Heart left ventricle (tissue), 16 donors: ENCODE results near the gene PARP3. TPM values are rescaled to one million over a fixed set of nuclear protein-coding genes. Genes with fewer than 3 reads are reported as not detected.

ENCODE experiments used
- ATAC-seq, 4 donors: fragments of 200-7000 bp; cut with Tn5 transposase; one replicate each; pipeline ENCODE4 v1.9.1; 2020 to 2022; ENCODE audit warnings: moderate library complexity in 4 of 4, mild to moderate bottlenecking in 3 of 4, moderate number of reproducible peaks in 1 of 4
- DNase-seq, 5 donors: peaks; one replicate each; pipeline ENCODE4 v3.0.0-alpha.2; 2020
- H3K27ac ChIP-seq, 12 donors: fragments of 200-600 bp; sonication (generic) in 4 of 12; one replicate each; pipeline versions ENCODE4 v1.5.0 to v1.8.0; 2016 to 2022; ENCODE audit warnings: mild to moderate bottlenecking in 2 of 12
- H3K27me3 ChIP-seq, 9 donors: fragments of 200-600 bp; sonication (generic) in 2 of 9; one replicate each; pipeline versions ENCODE4 v1.5.1 to v1.8.0; 2016 to 2022; ENCODE audit warnings: mild to moderate bottlenecking in 3 of 9
- H3K36me3 ChIP-seq, 9 donors: fragments of 200-600 bp; sonication (generic) in 2 of 9; one replicate each; pipeline versions ENCODE4 v1.5.0 to v1.8.0; 2018 to 2022; ENCODE audit warnings: mild to moderate bottlenecking in 2 of 9
- H3K4me1 ChIP-seq, 12 donors: fragments of 200-600 bp; sonication (generic) in 4 of 12; one replicate each; pipeline versions ENCODE4 v1.5.0 to v1.8.0; 2016 to 2022; ENCODE audit warnings: mild to moderate bottlenecking in 3 of 12
- H3K4me3 ChIP-seq, 12 donors: fragments of 200-600 bp; sonication (generic) in 4 of 12; one replicate each; pipeline versions ENCODE4 v1.5.0 to v1.8.0; 2017 to 2022; ENCODE audit warnings: mild to moderate bottlenecking in 9 of 12, moderate library complexity in 4 of 12
- H3K9me3 ChIP-seq, 12 donors: fragments of 200-600 bp; sonication (generic) in 4 of 12; one replicate each; pipeline versions ENCODE4 v1.5.0 to v1.8.0; 2016 to 2022; ENCODE audit warnings: mild to moderate bottlenecking in 1 of 12
- POLR2A ChIP-seq, 2 donors: fragments of 450-650 bp; IDR thresholded peaks; one replicate each; pipeline ENCODE4 v1.6.1; 2017; ENCODE audit warnings: antibody characterized with exemption in 2 of 2, mild to moderate bottlenecking in 2 of 2, moderate library complexity in 2 of 2
- WGBS, 4 donors: extraction: QIAGEN DNeasy Blood & Tissue Kit in 2 of 4; methylation state at CpG; one replicate each; pipeline versions ENCODE4 v1.1.5 to v1.1.7; 2013 to 2018; 5-methylcytosine and 5-hydroxymethylcytosine counted together
- intact Hi-C, 10 donors: fragments of 100-400 bp; cut with DNase I; formaldehyde crosslinking; loops; one replicate each; pipeline versions ENCODE4 v1.11.1 to v1.14.2; 2022
- polyA plus RNA-seq, 2 donors: library from polyadenylated mRNA; stranded (reverse); fragments of 200-250 nt; gene quantifications; one replicate each; pipeline ENCODE4 v1.2.3, GENCODE V29; 2013
- total RNA-seq, 9 donors: library from RNA; depleted of rRNA in 2 of 9; stranded (reverse); fragments of >200 nt in 2 of 9; fragmentation: NEBNext Ultra II Directional in 3 of 9; extraction: Animal tissue kit (Norgen Biotek cat#: 25700) in 3 of 9; gene quantifications; one replicate each; pipeline versions ENCODE4 v1.1.0 to v1.2.4, GENCODE V29; 2016 to 2023
- TF ChIP-seq, protein P1 (sequence below), 12 donors: fragments of 200-600 bp; sonication (generic) in 4 of 12; IDR thresholded peaks; one replicate each; pipeline versions ENCODE4 v1.5.0 to v1.8.0; 2018 to 2022; ENCODE audit warnings: antibody characterized with exemption in 12 of 12, mild to moderate bottlenecking in 5 of 12
- donor health status: ischemic (EF 13 %, LVEDD 7.1; RV severe dilation, severe dysfunction).
- donor health status: healthy with polysubstance abuse.
- donor health status: DM: no; HTN: yes; CAD: no.
- donor health status: DM: no; HTN: no; CAD: no.
- donor health status: ischemic (EF 25% LVEDD 6.9; RV normal size, moderate dysfunction).
- donor health status: ischemic (EF 25% LVEDD 5.7; RV mildly dilated, moderate dysfunction).
- donor health status: healthy.
- donor health status: DM: yes; HTN: yes; CAD: no.
- donor health status: ischemic (EF 35%, LVEDD 5.7; RV mildly dilated, moderate dysfunction).
- donor health status: nonischemic (EF 11% LVEDD 7.7; RV severe dilation, severe dysfunction).
- donor health status: DM: yes; HTN: yes; CAD: no.
- donor health status: PGD.
- donor health status: ischemic (EF 29% LVEDD 5.4; RV normal size, mild dysfunction).
- donor health status: nonischemic (EF 23%, LVEDD 6.1; RV moderate dilation, normal function).

PARP3 gene
- total and polyA plus RNA-seq, 11 donors: 7.0 to 37.5 (median 13.9) TPM

DNA sequence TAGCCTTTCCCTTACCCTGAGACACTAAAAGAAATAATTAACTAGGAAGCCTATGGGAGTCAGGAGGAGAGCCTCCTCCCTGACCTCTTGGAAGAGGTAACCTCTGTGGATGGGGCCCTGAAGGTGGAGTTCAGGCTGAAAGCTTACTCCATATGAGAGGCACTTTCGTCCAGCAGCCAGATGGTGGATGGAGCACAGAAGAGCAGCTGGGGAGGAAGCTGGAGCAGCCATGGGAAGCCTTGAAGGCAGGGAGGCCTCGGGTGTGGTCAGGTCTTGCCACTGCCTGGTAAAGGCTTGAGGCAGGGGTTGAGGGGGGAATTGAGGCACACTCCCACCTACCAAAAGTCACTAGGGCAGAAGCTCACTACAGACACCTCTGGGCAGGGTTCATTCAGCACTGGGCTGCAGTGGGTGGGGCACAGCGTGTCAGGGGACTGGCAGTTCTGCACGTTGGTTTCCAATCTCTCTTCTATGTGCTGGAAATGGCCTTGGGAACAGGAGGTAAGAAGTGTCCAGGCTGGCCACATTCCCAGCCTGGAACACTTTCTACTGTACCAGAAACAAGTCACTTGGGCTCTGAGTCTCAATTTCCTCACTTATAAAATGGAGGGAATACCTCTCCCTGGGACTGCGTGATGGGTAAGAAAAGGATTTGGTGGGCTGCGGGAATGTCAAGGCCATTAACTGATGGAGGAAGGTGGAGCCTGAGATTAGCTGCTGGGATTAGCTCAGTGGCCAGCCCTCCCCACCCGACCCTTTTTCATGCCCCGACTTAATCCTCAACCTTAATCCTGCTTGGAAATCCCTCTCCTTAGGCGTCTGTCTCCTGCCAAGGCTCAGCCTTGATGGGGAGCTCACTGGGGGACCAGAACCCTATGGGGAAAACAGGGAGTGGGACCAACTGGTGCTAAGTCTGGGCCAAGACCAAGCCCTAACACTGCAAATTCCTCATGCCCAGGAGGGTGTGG, 19.7 kb downstream of the PARP3 start:
- intact Hi-C loops: loop anchor here in 1 of 10 donors (10.0 kb wide), 1 partner anchor 1607 kb away; the partner anchor contains the start of genes CYB561D2, NPRL2 and TMEM115
- no peaks in the 10 kb centered on the region for H3K27me3 ChIP-seq
- H3K4me3 ChIP-seq: no peak overlapping the region
- peaks cover 0 to 34% (median 22%) of the 10 kb centered on the region in 9 donors for H3K36me3 ChIP-seq
- ATAC-seq (peak; percentile 69 to 79 (median 76)), DNase-seq (peak in 3 of 5 donors; percentile 63 to 78 (median 64))
- H3K27ac ChIP-seq: peak overlapping the region in 7 of 12 donors; percentile 32 to 80 (median 57)
- TF ChIP-seq, protein P1, sequence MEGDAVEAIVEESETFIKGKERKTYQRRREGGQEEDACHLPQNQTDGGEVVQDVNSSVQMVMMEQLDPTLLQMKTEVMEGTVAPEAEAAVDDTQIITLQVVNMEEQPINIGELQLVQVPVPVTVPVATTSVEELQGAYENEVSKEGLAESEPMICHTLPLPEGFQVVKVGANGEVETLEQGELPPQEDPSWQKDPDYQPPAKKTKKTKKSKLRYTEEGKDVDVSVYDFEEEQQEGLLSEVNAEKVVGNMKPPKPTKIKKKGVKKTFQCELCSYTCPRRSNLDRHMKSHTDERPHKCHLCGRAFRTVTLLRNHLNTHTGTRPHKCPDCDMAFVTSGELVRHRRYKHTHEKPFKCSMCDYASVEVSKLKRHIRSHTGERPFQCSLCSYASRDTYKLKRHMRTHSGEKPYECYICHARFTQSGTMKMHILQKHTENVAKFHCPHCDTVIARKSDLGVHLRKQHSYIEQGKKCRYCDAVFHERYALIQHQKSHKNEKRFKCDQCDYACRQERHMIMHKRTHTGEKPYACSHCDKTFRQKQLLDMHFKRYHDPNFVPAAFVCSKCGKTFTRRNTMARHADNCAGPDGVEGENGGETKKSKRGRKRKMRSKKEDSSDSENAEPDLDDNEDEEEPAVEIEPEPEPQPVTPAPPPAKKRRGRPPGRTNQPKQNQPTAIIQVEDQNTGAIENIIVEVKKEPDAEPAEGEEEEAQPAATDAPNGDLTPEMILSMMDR (IDR thresholded peaks at IDR 0.05): no peak
- no peak for TF ChIP-seq POLR2A (IDR thresholded peaks at IDR 0.05)
- 62 to 67% (median 65%) methylated on average over 9 of the region's 9 CpGs for WGBS, 4 donors
- H3K4me1 ChIP-seq: peaks cover 3 to 60% (median 45%) of the 10 kb centered on the region in 12 donors
- no peaks in the 10 kb centered on the region for H3K9me3 ChIP-seq

DNA sequence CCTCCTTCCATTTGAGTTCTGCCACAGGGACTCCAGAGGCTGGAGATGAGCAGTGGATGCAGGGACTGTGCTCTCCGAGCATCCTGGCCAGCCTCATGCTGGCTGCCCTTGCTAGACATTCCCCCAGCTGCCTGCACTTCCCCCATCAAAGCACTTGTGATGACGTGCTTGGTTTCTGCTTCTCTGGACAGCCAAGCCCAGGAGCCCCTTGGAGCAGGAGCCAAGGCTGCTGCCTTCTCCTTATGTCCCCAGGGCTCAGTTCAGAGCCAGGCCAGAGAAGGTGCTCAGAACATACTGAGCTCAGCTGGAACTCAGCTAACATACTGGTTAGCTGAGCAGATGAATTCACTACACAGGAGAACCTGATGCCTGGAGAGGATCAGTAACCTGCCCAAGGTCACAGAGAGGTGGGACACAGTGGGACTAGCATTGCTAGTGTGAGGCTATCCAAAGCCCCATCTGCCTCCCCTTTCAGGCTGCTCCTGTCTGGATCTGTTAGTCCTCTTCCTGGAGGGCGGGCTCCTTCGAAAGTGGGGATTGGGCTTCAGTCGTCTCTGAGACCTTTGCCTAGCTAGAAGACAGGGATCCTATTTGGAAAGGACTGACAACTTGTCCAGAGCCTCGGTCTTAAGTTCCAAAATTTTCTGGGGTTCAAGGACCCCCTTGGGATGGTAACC, 20.8 kb downstream of the PARP3 start:
- Histone ChIP-seq H3K27ac (peak overlapping the region in 11 of 12 donors; percentile 27 to 80 (median 39)), H3K36me3 (peaks cover 0 to 29% (median 16%) of the 10 kb centered on the region in 9 donors), H3K27me3 (no peaks in the 10 kb centered on the region), H3K4me1 (peaks cover 3 to 67% (median 45%) of the 10 kb centered on the region in 12 donors), H3K9me3 (no peaks in the 10 kb centered on the region), H3K4me3 (no peak overlapping the region)
- peak in 3 of 4 donors; percentile 17 to 29 (median 21) for ATAC-seq
- WGBS, 4 donors: 61 to 75% (median 69%) methylated on average over 6 of the region's 6 CpGs
- no peak for TF ChIP-seq POLR2A (IDR thresholded peaks at IDR 0.05)
- TF ChIP-seq, protein P1 (IDR thresholded peaks at IDR 0.05): no peak
- intact Hi-C loops: loop anchor here in 1 of 10 donors (10.0 kb wide), 1 partner anchor 1608 kb away; the partner anchor contains the start of genes CYB561D2, NPRL2 and TMEM115
- DNase-seq: peak in 3 of 5 donors; percentile 12 to 64 (median 55)

DNA sequence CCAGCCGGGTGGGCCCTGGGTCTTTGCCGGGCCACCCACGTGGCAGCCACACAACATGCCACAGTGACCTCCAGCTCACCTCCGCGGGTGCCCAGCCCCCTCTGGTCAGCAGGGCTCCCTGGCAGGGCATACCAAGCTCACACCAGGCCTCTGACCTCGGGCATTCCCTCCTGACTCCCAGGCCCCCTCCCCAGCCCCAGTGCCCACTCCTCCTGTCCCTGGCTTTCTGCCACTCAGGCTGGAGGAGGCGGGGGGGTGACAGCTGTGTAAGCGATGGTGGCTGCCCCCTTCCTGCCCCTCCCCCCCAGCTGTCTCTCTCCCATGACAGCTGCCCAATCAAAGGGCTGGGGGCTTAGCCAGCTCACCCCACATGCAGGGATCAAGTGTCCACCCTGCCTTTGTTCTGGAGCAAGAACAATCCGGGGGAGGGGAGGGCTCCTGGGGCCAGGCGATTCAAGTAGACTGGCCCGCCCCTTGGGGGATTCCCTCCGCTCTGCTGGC, 21.8 kb downstream of the PARP3 start:
- Histone ChIP-seq H3K27ac (peak overlapping the region in 11 of 12 donors; percentile 12 to 80 (median 53)), H3K27me3 (no peaks in the 10 kb centered on the region), H3K36me3 (peaks cover 0 to 19% (median 10%) of the 10 kb centered on the region in 9 donors), H3K4me3 (no peak overlapping the region), H3K4me1 (peaks cover 3 to 74% (median 49%) of the 10 kb centered on the region in 12 donors), H3K9me3 (no peaks in the 10 kb centered on the region)
- no peak for ATAC-seq
- 48 to 66% (median 60%) methylated on average over 12 of the region's 12 CpGs for WGBS, 4 donors
- intact Hi-C loops: loop anchor here in 1 of 10 donors (10.0 kb wide), 1 partner anchor 1609 kb away; the partner anchor contains the start of genes CYB561D2, NPRL2 and TMEM115
- no peak for TF ChIP-seq POLR2A (IDR thresholded peaks at IDR 0.05)
- TF ChIP-seq, protein P1 (IDR thresholded peaks at IDR 0.05): no peak
- peak in 1 of 5 donors; percentile 49 for DNase-seq
